Measurements from ENCODE around the gene UNC119B. TPM values are rescaled to one million over a fixed set of nuclear protein-coding genes. Genes with fewer than 3 reads are reported as not detected.

The UNC119B gene
- total and polyA plus RNA-seq, 4 donors, result 3.8 to 24.8 (median 11.8) TPM

DNA sequence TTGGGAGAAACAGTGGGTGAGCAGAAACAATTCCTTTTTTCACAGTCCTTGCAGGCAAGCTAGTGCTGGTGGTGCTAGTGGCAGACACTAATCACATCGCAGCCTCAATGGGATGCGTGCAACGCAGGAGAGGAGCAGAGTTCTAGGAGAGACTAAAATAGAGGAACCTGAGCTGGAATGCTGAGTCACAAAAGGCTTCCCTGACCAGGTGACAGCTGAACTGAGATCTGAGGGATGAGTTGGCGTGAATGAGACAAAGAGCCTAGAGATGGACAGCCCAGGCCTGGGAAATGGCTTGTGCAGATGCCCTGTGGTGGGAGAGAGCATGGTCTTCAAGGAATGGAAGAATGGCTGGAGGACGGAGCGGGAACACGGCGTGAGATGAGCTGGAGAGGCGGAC, 41.1 kb downstream of the UNC119B start (continued):
- no peak for TF ChIP-seq REST (IDR thresholded peaks at IDR 0.05)
- TF ChIP-seq, protein P1, sequence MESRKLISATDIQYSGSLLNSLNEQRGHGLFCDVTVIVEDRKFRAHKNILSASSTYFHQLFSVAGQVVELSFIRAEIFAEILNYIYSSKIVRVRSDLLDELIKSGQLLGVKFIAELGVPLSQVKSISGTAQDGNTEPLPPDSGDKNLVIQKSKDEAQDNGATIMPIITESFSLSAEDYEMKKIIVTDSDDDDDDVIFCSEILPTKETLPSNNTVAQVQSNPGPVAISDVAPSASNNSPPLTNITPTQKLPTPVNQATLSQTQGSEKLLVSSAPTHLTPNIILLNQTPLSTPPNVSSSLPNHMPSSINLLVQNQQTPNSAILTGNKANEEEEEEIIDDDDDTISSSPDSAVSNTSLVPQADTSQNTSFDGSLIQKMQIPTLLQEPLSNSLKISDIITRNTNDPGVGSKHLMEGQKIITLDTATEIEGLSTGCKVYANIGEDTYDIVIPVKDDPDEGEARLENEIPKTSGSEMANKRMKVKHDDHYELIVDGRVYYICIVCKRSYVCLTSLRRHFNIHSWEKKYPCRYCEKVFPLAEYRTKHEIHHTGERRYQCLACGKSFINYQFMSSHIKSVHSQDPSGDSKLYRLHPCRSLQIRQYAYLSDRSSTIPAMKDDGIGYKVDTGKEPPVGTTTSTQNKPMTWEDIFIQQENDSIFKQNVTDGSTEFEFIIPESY (IDR thresholded peaks at IDR 0.05), result no peak
- no peak for TF ChIP-seq MAX (IDR thresholded peaks at IDR 0.05)

DNA sequence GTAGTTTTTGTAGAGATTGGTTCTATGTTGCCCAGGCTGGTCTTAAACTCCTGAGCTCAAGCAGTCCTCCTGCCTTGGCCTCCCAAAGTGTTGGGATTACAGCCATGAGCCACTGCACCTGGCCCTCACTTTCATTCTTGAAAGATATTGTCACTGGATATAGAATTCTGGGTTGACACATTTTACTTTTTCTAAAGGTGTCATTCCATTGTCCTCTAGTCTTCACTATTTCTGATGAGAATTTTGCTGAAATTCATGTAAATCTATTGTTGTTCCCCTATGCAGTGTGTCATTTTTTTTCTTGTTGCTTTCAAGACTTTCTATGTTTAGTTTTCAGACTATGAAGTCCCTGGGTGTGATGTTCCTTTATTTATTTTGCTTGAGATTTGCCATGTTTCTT, 44.5 kb downstream of the UNC119B start:
- no peak overlapping the region for H3K9ac ChIP-seq (ENCODE audit: low read depth in 1 of 2, low read length in 2 of 2)
- H3K9me3 ChIP-seq (ENCODE audit: control insufficient read depth in 4 of 4, low read length in 3 of 4), result peaks cover 0 to 1% (median 0%) of the 10 kb centered on the region in 4 donors
- no peak overlapping the region for H3K4me3 ChIP-seq (ENCODE audit: low read depth in 1 of 3, low read length in 3 of 3)
- H3K27me3 ChIP-seq (ENCODE audit: control insufficient read depth in 4 of 4, insufficient read depth in 4 of 4, low read length in 3 of 4), result no peaks in the 10 kb centered on the region
- no peak for DNase-seq (ENCODE audit: low spot score)
- TF ChIP-seq YY1 (IDR thresholded peaks at IDR 0.05), result no peak
- TF ChIP-seq, protein P2, sequence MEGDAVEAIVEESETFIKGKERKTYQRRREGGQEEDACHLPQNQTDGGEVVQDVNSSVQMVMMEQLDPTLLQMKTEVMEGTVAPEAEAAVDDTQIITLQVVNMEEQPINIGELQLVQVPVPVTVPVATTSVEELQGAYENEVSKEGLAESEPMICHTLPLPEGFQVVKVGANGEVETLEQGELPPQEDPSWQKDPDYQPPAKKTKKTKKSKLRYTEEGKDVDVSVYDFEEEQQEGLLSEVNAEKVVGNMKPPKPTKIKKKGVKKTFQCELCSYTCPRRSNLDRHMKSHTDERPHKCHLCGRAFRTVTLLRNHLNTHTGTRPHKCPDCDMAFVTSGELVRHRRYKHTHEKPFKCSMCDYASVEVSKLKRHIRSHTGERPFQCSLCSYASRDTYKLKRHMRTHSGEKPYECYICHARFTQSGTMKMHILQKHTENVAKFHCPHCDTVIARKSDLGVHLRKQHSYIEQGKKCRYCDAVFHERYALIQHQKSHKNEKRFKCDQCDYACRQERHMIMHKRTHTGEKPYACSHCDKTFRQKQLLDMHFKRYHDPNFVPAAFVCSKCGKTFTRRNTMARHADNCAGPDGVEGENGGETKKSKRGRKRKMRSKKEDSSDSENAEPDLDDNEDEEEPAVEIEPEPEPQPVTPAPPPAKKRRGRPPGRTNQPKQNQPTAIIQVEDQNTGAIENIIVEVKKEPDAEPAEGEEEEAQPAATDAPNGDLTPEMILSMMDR (IDR thresholded peaks at IDR 0.05; ENCODE audit: low read depth, low read length, missing input control), result no peak
- no peaks in the 10 kb centered on the region for H3K36me3 ChIP-seq (ENCODE audit: control insufficient read depth in 4 of 4, insufficient read depth in 3 of 4, low read depth in 1 of 4, low read length in 3 of 4)
- H3K27ac ChIP-seq (ENCODE audit: low read depth in 1 of 2, low read length in 2 of 2), result no peak overlapping the region
- no peaks in the 10 kb centered on the region for H3K4me1 ChIP-seq (ENCODE audit: control insufficient read depth in 4 of 4, insufficient read depth in 4 of 4, low read length in 3 of 4)

DNA sequence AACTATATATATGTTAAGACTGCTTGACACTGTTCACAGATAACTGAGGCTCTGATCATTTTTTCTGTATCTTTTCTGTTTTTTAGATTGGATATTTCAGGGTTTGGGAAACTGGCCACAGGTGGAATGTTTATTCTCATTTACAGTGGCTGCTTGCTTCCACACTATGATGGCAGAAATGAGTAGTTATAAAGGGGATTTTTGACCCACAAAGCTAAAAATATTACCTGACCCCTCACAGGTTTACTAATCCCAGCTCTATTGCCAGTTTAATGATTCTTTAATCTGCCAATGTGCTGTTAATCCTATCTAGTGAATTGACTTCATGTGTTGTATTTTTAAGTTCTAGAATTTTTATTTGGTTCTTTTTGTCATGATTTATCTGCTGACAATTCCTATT, 45.0 kb downstream of the UNC119B start:
- Histone ChIP-seq H3K9me3 (ENCODE audit: control insufficient read depth in 4 of 4, low read length in 3 of 4) (peaks cover 0 to 1% (median 0%) of the 10 kb centered on the region in 4 donors), H3K27ac (ENCODE audit: low read depth in 1 of 2, low read length in 2 of 2) (no peak overlapping the region), H3K36me3 (ENCODE audit: control insufficient read depth in 4 of 4, insufficient read depth in 3 of 4, low read depth in 1 of 4, low read length in 3 of 4) (no peaks in the 10 kb centered on the region), H3K4me3 (ENCODE audit: low read depth in 1 of 3, low read length in 3 of 3) (no peak overlapping the region), H3K4me1 (ENCODE audit: control insufficient read depth in 4 of 4, insufficient read depth in 4 of 4, low read length in 3 of 4) (no peaks in the 10 kb centered on the region), H3K27me3 (ENCODE audit: control insufficient read depth in 4 of 4, insufficient read depth in 4 of 4, low read length in 3 of 4) (no peaks in the 10 kb centered on the region), H3K9ac (ENCODE audit: low read depth in 1 of 2, low read length in 2 of 2) (no peak overlapping the region)
- TF ChIP-seq SP1 (IDR thresholded peaks at IDR 0.05) (no peak), YY1 (IDR thresholded peaks at IDR 0.05) (no peak), RXRA (IDR thresholded peaks at IDR 0.05) (no peak), FOXA2 (IDR thresholded peaks at IDR 0.05) (no peak), TAF1 (conservative IDR thresholded peaks at IDR 0.05) (no peak), HNF4A (conservative IDR thresholded peaks at IDR 0.05) (no peak)
- TF ChIP-seq, protein P2 (IDR thresholded peaks at IDR 0.05; ENCODE audit: low read depth, low read length, missing input control), result no peak
- TF ChIP-seq, protein P3, sequence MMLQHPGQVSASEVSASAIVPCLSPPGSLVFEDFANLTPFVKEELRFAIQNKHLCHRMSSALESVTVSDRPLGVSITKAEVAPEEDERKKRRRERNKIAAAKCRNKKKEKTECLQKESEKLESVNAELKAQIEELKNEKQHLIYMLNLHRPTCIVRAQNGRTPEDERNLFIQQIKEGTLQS (IDR thresholded peaks at IDR 0.05), result no peak
- DNase-seq (ENCODE audit: low spot score), result no peak

Data from liver (tissue), 9 donors.